ENCODE data around the gene SFRP4. TPM values are rescaled to one million over a fixed set of nuclear protein-coding genes. Genes with fewer than 3 reads are reported as not detected.

Gene SFRP4
- 0.93 and 2.6 TPM in 2 replicates for total RNA-seq

DNA sequence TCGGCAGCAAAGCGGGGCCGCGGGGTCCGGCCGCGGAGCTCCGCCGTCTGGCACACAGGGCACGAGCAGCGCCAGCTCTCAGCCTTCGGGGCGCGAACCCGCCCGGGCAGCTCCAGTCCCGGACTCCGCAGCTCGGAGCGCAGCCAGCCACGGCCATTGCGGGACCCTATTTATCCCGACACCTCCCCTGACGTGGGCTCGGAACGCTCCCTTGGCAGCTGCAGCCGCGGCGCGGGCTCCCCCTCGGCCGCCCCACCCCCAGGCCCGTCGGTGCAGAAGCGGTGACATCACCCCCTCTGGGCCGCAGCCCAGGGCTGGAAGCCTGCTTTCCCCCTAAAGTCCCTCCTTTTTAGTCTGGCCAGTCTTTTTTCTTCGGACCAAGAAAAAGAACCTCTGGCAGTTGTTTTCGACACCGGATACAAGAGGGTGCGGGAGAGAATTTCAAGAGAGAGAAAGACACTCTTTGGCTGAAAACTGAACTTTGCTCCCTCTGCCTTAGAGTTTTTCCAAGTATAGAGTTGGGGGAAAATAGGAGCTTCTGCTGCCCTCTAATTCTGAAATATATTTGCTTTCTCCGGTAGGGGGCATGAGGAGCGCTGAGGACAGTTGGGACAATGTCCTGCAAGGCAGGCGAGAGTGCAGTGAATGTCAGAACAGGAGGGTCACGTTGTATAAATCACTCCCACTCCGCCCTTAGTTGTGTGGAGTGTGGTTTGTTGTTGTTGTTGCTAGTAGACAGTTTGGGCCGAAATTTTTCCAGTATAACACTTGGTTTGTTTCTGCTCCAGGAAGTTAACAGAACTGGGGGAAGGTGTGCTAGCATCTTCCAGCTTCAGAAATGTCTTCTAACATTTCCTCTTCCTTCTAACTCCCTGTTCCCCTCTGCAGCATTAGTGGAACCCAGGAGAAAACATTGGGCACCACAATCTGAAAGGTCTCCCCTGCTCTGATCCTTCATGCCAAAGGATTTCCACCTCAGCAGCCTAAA is at the start of gene SFRP4:
TSS of gene SFRP4 (minus strand) at position 145 of the 988 bp plus-strand sequence. CDS start 280 bp downstream, outside the sequence.

GRCh38 chr7:37920305-37920848 is 3.8 kb upstream of the SFRP4 start, which contains the start of gene EPDR1:
EPDR1 (plus strand) TSS chr7:37920640; CDS start chr7:37920940, 300 bp downstream.

Other genes starting within 250 kb of the SFRP4 start
- gene GPR141, start 233.1 kb downstream of the SFRP4 start, total RNA-seq = not detected in 2 replicates
- gene NME8, start 68.2 kb downstream of the SFRP4 start, total RNA-seq = not detected in 2 replicates
- gene EPDR1, start 3.8 kb upstream of the SFRP4 start, total RNA-seq = 5.8 and 13.9 TPM in 2 replicates